CD14-positive monocyte (primary cell): ENCODE data around the gene RAB20. TPM values are rescaled to one million over a fixed set of nuclear protein-coding genes. Genes with fewer than 3 reads are reported as not detected.
"Not testable (repeated sequence)": the region's sequence is repeated elsewhere in the genome, so short reads cannot be mapped to it uniquely, and the experiment has no call there.

Experiments used
- DNase-seq, 3 donors: peaks; one replicate each; pipeline ENCODE4 v3.0.0-alpha.2; 2011 to 2022
- H2AFZ ChIP-seq: 2 replicates; pipeline ENCODE4 v1.6.0; 2012; ENCODE audit warnings: mild to moderate bottlenecking, low read depth, low read length, inconsistent platforms; ENCODE audit not compliant: insufficient read depth, poor library complexity, severe bottlenecking
- H3K27ac ChIP-seq, 2 donors: 1 replicate in 1 of 2; 2 replicates in 1 of 2; pipeline ENCODE4 v1.5.1; 2012 to 2013; ENCODE audit warnings: low read length in 2 of 2, control low read depth in 1 of 2, inconsistent platforms in 1 of 2, low read depth in 1 of 2, mild to moderate bottlenecking in 1 of 2
- H3K27me3 ChIP-seq, 2 donors: one replicate each; pipeline versions ENCODE4 v1.6.0 to v1.6.1; 2011 to 2013; ENCODE audit warnings: low read length in 2 of 2; ENCODE audit not compliant: control insufficient read depth in 2 of 2, insufficient read depth in 2 of 2
- H3K36me3 ChIP-seq, 2 donors: replicated peaks in 1 of 2; 1 replicate in 1 of 2; 2 replicates in 1 of 2; pipeline versions ENCODE4 v1.5.1 to v1.6.1; 2012 to 2013; ENCODE audit warnings: low read length in 2 of 2, control low read depth in 1 of 2, inconsistent platforms in 1 of 2, mild to moderate bottlenecking in 1 of 2; ENCODE audit not compliant: insufficient read depth in 2 of 2, control insufficient read depth in 1 of 2
- H3K4me1 ChIP-seq, 2 donors: 1 replicate in 1 of 2; 2 replicates in 1 of 2; pipeline versions ENCODE4 v1.5.1 to v1.6.1; 2012 to 2013; ENCODE audit warnings: low read length in 2 of 2, control low read depth in 1 of 2, inconsistent platforms in 1 of 2, mild to moderate bottlenecking in 1 of 2, moderate library complexity in 1 of 2; ENCODE audit not compliant: insufficient read depth in 2 of 2, control insufficient read depth in 1 of 2
- H3K4me2 ChIP-seq: replicated peaks from 2 replicates; pipeline ENCODE3; 2012; ENCODE audit warnings: low read length, moderate library complexity, mild to moderate bottlenecking; ENCODE audit not compliant: poor library complexity, severe bottlenecking; ENCODE audit errors: extremely low read depth
- H3K4me3 ChIP-seq, 3 experiments: fragments of 200-600 bp in 1 of 3; sonication (generic) in 1 of 3; replicated peaks in 1 of 3; 1 replicate in 2 of 3; 2 replicates in 1 of 3; pipeline ENCODE4 v1.5.1; 2011 to 2013; ENCODE audit warnings: low read length in 3 of 3, mild to moderate bottlenecking in 3 of 3, control low read depth in 2 of 3, low read depth in 2 of 3, inconsistent platforms in 1 of 3, moderate library complexity in 1 of 3
- H3K79me2 ChIP-seq: 2 replicates; pipeline ENCODE4 v1.6.0; 2012; ENCODE audit warnings: mild to moderate bottlenecking, control low read depth, inconsistent platforms, low read length, moderate library complexity; ENCODE audit not compliant: insufficient read depth
- H3K9ac ChIP-seq: 2 replicates; pipeline ENCODE4 v1.6.0; 2017; ENCODE audit warnings: low read length, mild to moderate bottlenecking; ENCODE audit not compliant: insufficient read depth, poor library complexity, severe bottlenecking
- H3K9me3 ChIP-seq, 2 donors: replicated peaks in 1 of 2; 1 replicate in 1 of 2; 2 replicates in 1 of 2; pipeline versions ENCODE4 v1.5.1 to v1.6.1; 2012 to 2013; ENCODE audit warnings: low read length in 2 of 2, control low read depth in 1 of 2; ENCODE audit not compliant: control insufficient read depth in 1 of 2, insufficient read depth in 1 of 2
- H4K20me1 ChIP-seq: 2 replicates; pipeline ENCODE4 v1.6.0; 2012; ENCODE audit warnings: mild to moderate bottlenecking, low read length, control low read depth, moderate library complexity; ENCODE audit not compliant: insufficient read depth
- H3K27ac Mint-ChIP-seq, 7 donors: one replicate each; pipeline ENCODE4 v1.8.0; 2020; ENCODE audit warnings: mild to moderate bottlenecking in 7 of 7, mixed read lengths in 7 of 7, moderate library complexity in 6 of 7, inconsistent platforms in 2 of 7
- H3K27me3 Mint-ChIP-seq, 3 donors: one replicate each; pipeline ENCODE4 v1.8.0; 2021 to 2022; ENCODE audit warnings: low read depth in 3 of 3, mild to moderate bottlenecking in 3 of 3, mixed read lengths in 3 of 3, moderate library complexity in 3 of 3, inconsistent platforms in 1 of 3
- H3K36me3 Mint-ChIP-seq, 2 donors: one replicate each; pipeline ENCODE4 v1.8.0; 2020; ENCODE audit warnings: mixed read lengths in 2 of 2, inconsistent platforms in 1 of 2, mild to moderate bottlenecking in 1 of 2
- H3K4me1 Mint-ChIP-seq: one replicate; pipeline ENCODE4 v1.8.0; 2020; ENCODE audit warnings: mild to moderate bottlenecking, mixed read lengths
- H3K4me3 Mint-ChIP-seq, 2 donors: one replicate each; pipeline ENCODE4 v1.8.0; 2020; ENCODE audit warnings: mild to moderate bottlenecking in 2 of 2, mixed read lengths in 2 of 2, moderate library complexity in 1 of 2
- H3K9me3 Mint-ChIP-seq, 7 donors: one replicate each; pipeline ENCODE4 v1.8.0; 2020 to 2022; ENCODE audit warnings: mixed read lengths in 7 of 7, mild to moderate bottlenecking in 6 of 7, moderate library complexity in 6 of 7, inconsistent platforms in 2 of 7
- CTCF ChIP-seq: fragments of 200-600 bp; IDR thresholded peaks from one replicate; pipeline ENCODE4 v1.8.0; 2022; ENCODE audit warnings: antibody characterized with exemption, mild to moderate bottlenecking
- WGBS: methylation state at CpG from one replicate; pipeline ENCODE4 v1.1.5; 2013; ENCODE audit warnings: missing lambda C conversion rate; ENCODE audit not compliant: insufficient coverage; 5-methylcytosine and 5-hydroxymethylcytosine counted together
- intact Hi-C, 2 donors: fragments of 100-400 bp; cut with micrococcal nuclease; formaldehyde crosslinking; loops; one replicate each; pipeline versions ENCODE4 v1.15.0 to v1.15.1; 2023
- polyA plus RNA-seq, 3 donors: library from polyadenylated mRNA; depleted of rRNA in 1 of 3; unstranded in 2 of 3; stranded (reverse) in 1 of 3; fragments of 300-500 nt in 2 of 3; fragments of >200 nt in 1 of 3; fragmentation: Illumina TruSeq in 2 of 3; gene quantifications; 1 replicate in 2 of 3; 2 replicates in 1 of 3; pipeline ENCODE4 v1.2.3, GENCODE V29; 2012 to 2021

The RAB20 gene
- polyA plus RNA-seq, 3 donors: 37.8 to 77.5 (median 43.1) TPM

- Histone ChIP-seq H3K27me3 (no peaks in the 10 kb centered on the region), H4K20me1 (peaks cover 10% of the 10 kb centered on the region), H3K4me1 (peaks cover 79 to 85% of the 10 kb centered on the region in 2 donors), H3K79me2 (peaks cover 83% of the 10 kb centered on the region), H2AFZ (no peak overlapping the region), H3K9ac (no peak overlapping the region), H3K4me2 (peak overlapping the region; percentile 51), H3K36me3 (no peaks in the 10 kb centered on the region), H3K4me3 (peak overlapping the region in 1 of 3 experiments; percentile 37), H3K27ac (peak overlapping the region; percentile 64 to 75), H3K9me3 (no peaks in the 10 kb centered on the region)
- H3K4me3 Mint-ChIP-seq: peak overlapping the region in 1 of 2 donors; percentile 11
- H3K36me3 Mint-ChIP-seq: peaks cover 33 to 50% of the 10 kb centered on the region in 2 donors
- peaks cover 86% of the 10 kb centered on the region for H3K4me1 Mint-ChIP-seq
- intact Hi-C loops: loop anchor here in 1 of 2 donors (5.0 kb wide), 1 partner anchor 73 kb away; no protein-coding TSS in a partner anchor
- TF ChIP-seq CTCF: no peak
- no peaks in the 10 kb centered on the region for H3K27me3 Mint-ChIP-seq
- DNase-seq: no peak
- 91% methylated on average over 6 of the region's 11 CpGs for WGBS
- H3K9me3 Mint-ChIP-seq: peaks cover 0 to 2% (median 0%) of the 10 kb centered on the region in 7 donors
- H3K27ac Mint-ChIP-seq: peak overlapping the region; percentile 89 to 97 (median 93)
Observed at GRCh38 chr13:110535526-110535925, 26.0 kb downstream of the RAB20 start.

- no peak overlapping the region for H3K27ac ChIP-seq
- peak overlapping the region in 6 of 7 donors; percentile 52 to 74 (median 62) for H3K27ac Mint-ChIP-seq
- no peak for DNase-seq
- H3K4me3 ChIP-seq: no peak overlapping the region
- peak overlapping the region in 1 of 2 donors; percentile 7 for H3K4me3 Mint-ChIP-seq
- 92% methylated on average over 11 of the region's 16 CpGs for WGBS
- no peak for TF ChIP-seq CTCF
- no peaks in the 10 kb centered on the region for H3K9me3 ChIP-seq
- no peaks in the 10 kb centered on the region for H3K27me3 ChIP-seq
- intact Hi-C loops: no loop called here
- H3K9ac ChIP-seq: no peak overlapping the region
- peaks cover 91% of the 10 kb centered on the region for H3K4me1 Mint-ChIP-seq
- H2AFZ ChIP-seq: no peak overlapping the region
- no peaks in the 10 kb centered on the region for H3K36me3 ChIP-seq
- peaks cover 0 to 2% (median 0%) of the 10 kb centered on the region in 7 donors for H3K9me3 Mint-ChIP-seq
- H3K36me3 Mint-ChIP-seq: peaks cover 31 to 45% of the 10 kb centered on the region in 2 donors
- H3K4me2 ChIP-seq: no peak overlapping the region
- no peaks in the 10 kb centered on the region for H3K27me3 Mint-ChIP-seq
- peaks cover 84% of the 10 kb centered on the region for H3K79me2 ChIP-seq
- H4K20me1 ChIP-seq: peaks cover 10% of the 10 kb centered on the region
- H3K4me1 ChIP-seq: peaks cover 86 to 93% of the 10 kb centered on the region in 2 donors
Observed at GRCh38 chr13:110533771-110534670, 27.5 kb downstream of the RAB20 start.

GRCh38 chr13:110532258-110532657, 29.3 kb downstream of the RAB20 start:
- H3K9ac ChIP-seq, H3K9me3 ChIP-seq, H3K9me3 Mint-ChIP-seq, intact Hi-C loops, DNase-seq, H2AFZ ChIP-seq, H3K4me3 Mint-ChIP-seq, H3K27me3 ChIP-seq, H3K36me3 ChIP-seq, H3K27me3 Mint-ChIP-seq: not testable (repeated sequence)
- Mint-ChIP-seq H3K36me3 (peaks cover 29 to 43% of the 10 kb centered on the region in 2 donors), H3K27ac (peak overlapping the region; percentile 84 to 91 (median 86)), H3K4me1 (peaks cover 91% of the 10 kb centered on the region)
- H3K79me2 ChIP-seq: peaks cover 78% of the 10 kb centered on the region
- peak overlapping the region in 1 of 3 experiments; percentile 50 for H3K4me3 ChIP-seq
- no CpG with 5 or more reads among the region's 2 CpGs for WGBS
- peaks cover 10% of the 10 kb centered on the region for H4K20me1 ChIP-seq
- H3K27ac ChIP-seq: peak overlapping the region; percentile 77 to 82
- peaks cover 88 to 93% of the 10 kb centered on the region in 2 donors for H3K4me1 ChIP-seq
- peak overlapping the region; percentile 58 for H3K4me2 ChIP-seq
